ENCODE data around the gene IVNS1ABP. TPM values are rescaled to one million over a fixed set of nuclear protein-coding genes. Genes with fewer than 3 reads are reported as not detected.

Gene IVNS1ABP
- total and polyA plus RNA-seq, 4 donors = 14.2 to 83.4 (median 34.0) TPM

DNA sequence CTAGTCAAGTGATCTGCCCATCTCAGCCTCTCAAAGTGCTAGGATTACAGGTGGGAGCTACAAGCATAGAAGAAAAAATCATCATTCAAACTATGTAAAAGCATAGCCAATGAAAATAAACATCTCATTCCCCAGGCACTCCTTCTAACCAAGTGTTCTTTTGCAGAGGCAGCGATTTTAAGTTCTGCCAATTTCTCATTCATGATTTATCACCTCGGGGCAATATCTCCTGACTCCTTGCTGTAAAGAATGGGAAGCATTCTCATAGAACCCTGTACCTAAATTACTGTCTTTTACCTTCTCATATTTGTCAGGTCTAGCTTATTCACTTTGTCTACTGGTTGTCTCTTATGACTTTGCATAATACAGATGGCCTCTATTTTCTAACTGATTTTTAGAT, 32.5 kb upstream of the IVNS1ABP start:
- no peak for DNase-seq (ENCODE audit: low spot score)
- WGBS = 87% methylated on average over 2 of the region's 2 CpGs
- no peak for TF ChIP-seq RXRA (IDR thresholded peaks at IDR 0.05)
- TF ChIP-seq, protein P1, sequence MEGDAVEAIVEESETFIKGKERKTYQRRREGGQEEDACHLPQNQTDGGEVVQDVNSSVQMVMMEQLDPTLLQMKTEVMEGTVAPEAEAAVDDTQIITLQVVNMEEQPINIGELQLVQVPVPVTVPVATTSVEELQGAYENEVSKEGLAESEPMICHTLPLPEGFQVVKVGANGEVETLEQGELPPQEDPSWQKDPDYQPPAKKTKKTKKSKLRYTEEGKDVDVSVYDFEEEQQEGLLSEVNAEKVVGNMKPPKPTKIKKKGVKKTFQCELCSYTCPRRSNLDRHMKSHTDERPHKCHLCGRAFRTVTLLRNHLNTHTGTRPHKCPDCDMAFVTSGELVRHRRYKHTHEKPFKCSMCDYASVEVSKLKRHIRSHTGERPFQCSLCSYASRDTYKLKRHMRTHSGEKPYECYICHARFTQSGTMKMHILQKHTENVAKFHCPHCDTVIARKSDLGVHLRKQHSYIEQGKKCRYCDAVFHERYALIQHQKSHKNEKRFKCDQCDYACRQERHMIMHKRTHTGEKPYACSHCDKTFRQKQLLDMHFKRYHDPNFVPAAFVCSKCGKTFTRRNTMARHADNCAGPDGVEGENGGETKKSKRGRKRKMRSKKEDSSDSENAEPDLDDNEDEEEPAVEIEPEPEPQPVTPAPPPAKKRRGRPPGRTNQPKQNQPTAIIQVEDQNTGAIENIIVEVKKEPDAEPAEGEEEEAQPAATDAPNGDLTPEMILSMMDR (IDR thresholded peaks at IDR 0.05; ENCODE audit: low read depth, low read length, missing input control) = no peak
- TF ChIP-seq HNF4G (IDR thresholded peaks at IDR 0.05) = no peak
- no peak for TF ChIP-seq EGR1 (IDR thresholded peaks at IDR 0.05; ENCODE audit: low read depth in 2 of 2)
- TF ChIP-seq TAF1 (conservative IDR thresholded peaks at IDR 0.05) = no peak
- TF ChIP-seq, protein P2, sequence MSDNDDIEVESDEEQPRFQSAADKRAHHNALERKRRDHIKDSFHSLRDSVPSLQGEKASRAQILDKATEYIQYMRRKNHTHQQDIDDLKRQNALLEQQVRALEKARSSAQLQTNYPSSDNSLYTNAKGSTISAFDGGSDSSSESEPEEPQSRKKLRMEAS (IDR thresholded peaks at IDR 0.05) = no peak
- TF ChIP-seq, protein P3, sequence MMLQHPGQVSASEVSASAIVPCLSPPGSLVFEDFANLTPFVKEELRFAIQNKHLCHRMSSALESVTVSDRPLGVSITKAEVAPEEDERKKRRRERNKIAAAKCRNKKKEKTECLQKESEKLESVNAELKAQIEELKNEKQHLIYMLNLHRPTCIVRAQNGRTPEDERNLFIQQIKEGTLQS (IDR thresholded peaks at IDR 0.05) = no peak
- no peak for TF ChIP-seq JUND (IDR thresholded peaks at IDR 0.05)
- no peak for TF ChIP-seq FOXA2 (IDR thresholded peaks at IDR 0.05)
- TF ChIP-seq FOXA1 (IDR thresholded peaks at IDR 0.05) = no peak
- TF ChIP-seq, protein P4, sequence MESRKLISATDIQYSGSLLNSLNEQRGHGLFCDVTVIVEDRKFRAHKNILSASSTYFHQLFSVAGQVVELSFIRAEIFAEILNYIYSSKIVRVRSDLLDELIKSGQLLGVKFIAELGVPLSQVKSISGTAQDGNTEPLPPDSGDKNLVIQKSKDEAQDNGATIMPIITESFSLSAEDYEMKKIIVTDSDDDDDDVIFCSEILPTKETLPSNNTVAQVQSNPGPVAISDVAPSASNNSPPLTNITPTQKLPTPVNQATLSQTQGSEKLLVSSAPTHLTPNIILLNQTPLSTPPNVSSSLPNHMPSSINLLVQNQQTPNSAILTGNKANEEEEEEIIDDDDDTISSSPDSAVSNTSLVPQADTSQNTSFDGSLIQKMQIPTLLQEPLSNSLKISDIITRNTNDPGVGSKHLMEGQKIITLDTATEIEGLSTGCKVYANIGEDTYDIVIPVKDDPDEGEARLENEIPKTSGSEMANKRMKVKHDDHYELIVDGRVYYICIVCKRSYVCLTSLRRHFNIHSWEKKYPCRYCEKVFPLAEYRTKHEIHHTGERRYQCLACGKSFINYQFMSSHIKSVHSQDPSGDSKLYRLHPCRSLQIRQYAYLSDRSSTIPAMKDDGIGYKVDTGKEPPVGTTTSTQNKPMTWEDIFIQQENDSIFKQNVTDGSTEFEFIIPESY (IDR thresholded peaks at IDR 0.05) = no peak
- TF ChIP-seq, protein P5, sequence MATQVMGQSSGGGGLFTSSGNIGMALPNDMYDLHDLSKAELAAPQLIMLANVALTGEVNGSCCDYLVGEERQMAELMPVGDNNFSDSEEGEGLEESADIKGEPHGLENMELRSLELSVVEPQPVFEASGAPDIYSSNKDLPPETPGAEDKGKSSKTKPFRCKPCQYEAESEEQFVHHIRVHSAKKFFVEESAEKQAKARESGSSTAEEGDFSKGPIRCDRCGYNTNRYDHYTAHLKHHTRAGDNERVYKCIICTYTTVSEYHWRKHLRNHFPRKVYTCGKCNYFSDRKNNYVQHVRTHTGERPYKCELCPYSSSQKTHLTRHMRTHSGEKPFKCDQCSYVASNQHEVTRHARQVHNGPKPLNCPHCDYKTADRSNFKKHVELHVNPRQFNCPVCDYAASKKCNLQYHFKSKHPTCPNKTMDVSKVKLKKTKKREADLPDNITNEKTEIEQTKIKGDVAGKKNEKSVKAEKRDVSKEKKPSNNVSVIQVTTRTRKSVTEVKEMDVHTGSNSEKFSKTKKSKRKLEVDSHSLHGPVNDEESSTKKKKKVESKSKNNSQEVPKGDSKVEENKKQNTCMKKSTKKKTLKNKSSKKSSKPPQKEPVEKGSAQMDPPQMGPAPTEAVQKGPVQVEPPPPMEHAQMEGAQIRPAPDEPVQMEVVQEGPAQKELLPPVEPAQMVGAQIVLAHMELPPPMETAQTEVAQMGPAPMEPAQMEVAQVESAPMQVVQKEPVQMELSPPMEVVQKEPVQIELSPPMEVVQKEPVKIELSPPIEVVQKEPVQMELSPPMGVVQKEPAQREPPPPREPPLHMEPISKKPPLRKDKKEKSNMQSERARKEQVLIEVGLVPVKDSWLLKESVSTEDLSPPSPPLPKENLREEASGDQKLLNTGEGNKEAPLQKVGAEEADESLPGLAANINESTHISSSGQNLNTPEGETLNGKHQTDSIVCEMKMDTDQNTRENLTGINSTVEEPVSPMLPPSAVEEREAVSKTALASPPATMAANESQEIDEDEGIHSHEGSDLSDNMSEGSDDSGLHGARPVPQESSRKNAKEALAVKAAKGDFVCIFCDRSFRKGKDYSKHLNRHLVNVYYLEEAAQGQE (IDR thresholded peaks at IDR 0.05) = no peak
- no peak for TF ChIP-seq NR2F2 (IDR thresholded peaks at IDR 0.05)
- TF ChIP-seq HNF4A (conservative IDR thresholded peaks at IDR 0.05) = no peak
- TF ChIP-seq SP1 (IDR thresholded peaks at IDR 0.05) = no peak
- TF ChIP-seq RAD21 (IDR thresholded peaks at IDR 0.05) = no peak
- TF ChIP-seq YY1 (IDR thresholded peaks at IDR 0.05) = no peak
- no peak for TF ChIP-seq GABPA (IDR thresholded peaks at IDR 0.05 in 1 of 2, conservative IDR thresholded peaks at IDR 0.05 in 1 of 2)
- peaks cover 0 to 5% (median 1%) of the 10 kb centered on the region in 4 donors for H3K4me1 ChIP-seq (ENCODE audit: control insufficient read depth in 4 of 4, insufficient read depth in 4 of 4, low read length in 3 of 4)
- H3K27ac ChIP-seq (ENCODE audit: low read depth in 1 of 2, low read length in 2 of 2) = no peak overlapping the region
- H3K27me3 ChIP-seq (ENCODE audit: control insufficient read depth in 4 of 4, insufficient read depth in 4 of 4, low read length in 3 of 4) = no peaks in the 10 kb centered on the region
- no peak overlapping the region for H3K4me3 ChIP-seq (ENCODE audit: low read depth in 1 of 3, low read length in 3 of 3)
- H3K9ac ChIP-seq (ENCODE audit: low read depth in 1 of 2, low read length in 2 of 2) = no peak overlapping the region
- no peaks in the 10 kb centered on the region for H3K36me3 ChIP-seq (ENCODE audit: control insufficient read depth in 4 of 4, insufficient read depth in 3 of 4, low read depth in 1 of 4, low read length in 3 of 4)
- no peaks in the 10 kb centered on the region for H3K9me3 ChIP-seq (ENCODE audit: control insufficient read depth in 4 of 4, low read length in 3 of 4)
